Keratinocyte (primary cell): ENCODE measurements around the gene C11orf52. TPM values are rescaled to one million over a fixed set of nuclear protein-coding genes. Genes with fewer than 3 reads are reported as not detected.
A peak's percentile ranks its signal among the peaks of the same experiment; 100 is the strongest.

Experiments
- DNase-seq: peaks from one replicate; pipeline ENCODE4 v3.0.0-alpha.2; 2011; ENCODE audit warnings: low read depth, missing footprints, low spot score
- FAIRE-seq: peaks from 2 replicates; lab custom pipeline; 2011; peaks lifted over from hg19 to GRCh38; lab: Jason Lieb, UNC
- H2AFZ ChIP-seq: 2 replicates; pipeline ENCODE4 v1.6.0; 2012; ENCODE audit warnings: low read length, control low read depth, inconsistent platforms; ENCODE audit not compliant: control insufficient read depth
- H3K27ac ChIP-seq: 2 replicates; pipeline ENCODE4 v1.5.1; 2011; ENCODE audit warnings: low read length; ENCODE audit not compliant: control insufficient read depth, insufficient read depth
- H3K27me3 ChIP-seq: 3 replicates; pipeline ENCODE4 v1.6.0; 2011; ENCODE audit warnings: low read length; ENCODE audit not compliant: control insufficient read depth, insufficient read depth; ENCODE audit errors: extremely low read depth
- H3K36me3 ChIP-seq, 2 experiments: 2 replicates in 1 of 2; 3 replicates in 1 of 2; pipeline ENCODE4 v1.5.1; 2011; ENCODE audit warnings: low read length in 2 of 2, mild to moderate bottlenecking in 1 of 2; ENCODE audit not compliant: control insufficient read depth in 2 of 2, insufficient read depth in 2 of 2; ENCODE audit errors: extremely low read depth in 1 of 2
- H3K4me1 ChIP-seq: 3 replicates; pipeline ENCODE4 v1.5.1; 2011; ENCODE audit warnings: low read length; ENCODE audit not compliant: control insufficient read depth, insufficient read depth; ENCODE audit errors: extremely low read depth
- H3K4me2 ChIP-seq: 3 replicates; pipeline ENCODE4 v1.6.0; 2011; ENCODE audit warnings: low read depth, low read length; ENCODE audit not compliant: control insufficient read depth, insufficient read depth; ENCODE audit errors: extremely low read depth
- H3K4me3 ChIP-seq, 3 experiments: fragments of 200-600 bp in 1 of 3; sonication (generic) in 1 of 3; 2 replicates in 2 of 3; 3 replicates in 1 of 3; pipeline ENCODE4 v1.5.1; 2011 to 2016; ENCODE audit warnings: low read length in 3 of 3, mild to moderate bottlenecking in 3 of 3, control low read depth in 2 of 3, inconsistent platforms in 1 of 3, low read depth in 1 of 3, mixed read lengths in 1 of 3, mixed run types in 1 of 3, moderate library complexity in 1 of 3; ENCODE audit not compliant: control insufficient read depth in 2 of 3, insufficient read depth in 2 of 3; ENCODE audit errors: extremely low read depth in 1 of 3
- H3K79me2 ChIP-seq: 2 replicates; pipeline ENCODE4 v1.6.0; 2012; ENCODE audit warnings: low read length; ENCODE audit not compliant: control insufficient read depth, insufficient read depth
- H3K9ac ChIP-seq: 3 replicates; pipeline ENCODE4 v1.6.0; 2011; ENCODE audit warnings: low read length; ENCODE audit not compliant: control insufficient read depth, insufficient read depth; ENCODE audit errors: extremely low read depth
- H3K9me1 ChIP-seq: 3 replicates; pipeline ENCODE4 v1.6.0; 2011; ENCODE audit warnings: low read length; ENCODE audit not compliant: control insufficient read depth, insufficient read depth; ENCODE audit errors: extremely low read depth
- H3K9me3 ChIP-seq: 2 replicates; pipeline ENCODE4 v1.5.1; 2012; ENCODE audit warnings: low read depth, low read length; ENCODE audit not compliant: control insufficient read depth
- H4K20me1 ChIP-seq: 3 replicates; pipeline ENCODE4 v1.6.0; 2011; ENCODE audit warnings: low read length; ENCODE audit not compliant: control insufficient read depth, insufficient read depth; ENCODE audit errors: extremely low read depth
- CTCF ChIP-seq, 3 experiments: IDR thresholded peaks in 1 of 3; conservative IDR thresholded peaks in 1 of 3; optimal IDR thresholded peaks in 1 of 3; 2 replicates in 2 of 3; 3 replicates in 1 of 3; pipeline versions ENCODE3 to v1.5.1; 2011; ENCODE audit warnings: low read length in 3 of 3, mild to moderate bottlenecking in 3 of 3, moderate library complexity in 2 of 3, control low read depth in 1 of 3, inconsistent platforms in 1 of 3; ENCODE audit not compliant: insufficient read depth in 2 of 3; ENCODE audit errors: extremely low read depth in 1 of 3
- EZH2 ChIP-seq: IDR thresholded peaks from one replicate; pipeline ENCODE4 v1.6.1; 2012; ENCODE audit warnings: inconsistent platforms, mild to moderate bottlenecking, low read length, moderate library complexity
- dilution Hi-C: fragments of 300-500 bp; cut with MboI; formaldehyde crosslinking; loops from one replicate; pipeline ENCODE4 v1.7.0; 2020; ENCODE audit warnings: low sequenced_read_pairs; ENCODE audit not compliant: extremely low pct_ligation_motif_present
- polyA plus RNA-seq, 5 experiments: library from polyadenylated mRNA; depleted of rRNA in 3 of 5; stranded (reverse) in 3 of 5; stranded (forward) in 1 of 5; unstranded in 1 of 5; fragments of >200 nt; gene quantifications; 1 replicate in 1 of 5; 2 replicates in 3 of 5; 3 replicates in 1 of 5; pipeline versions ENCODE4 v1.2.1 to v1.2.3, GENCODE V29; 2011 to 2012; ENCODE audit warnings: missing spikeins in 2 of 5, low read depth in 1 of 5, low replicate concordance in 1 of 5

C11orf52 gene
- polyA plus RNA-seq, 1 donor (not counting 4 experiments of a cell fraction or from before 2014, with no cell fraction given): 3.5 TPM

GRCh38 chr11:111925953-111926352, 7.2 kb downstream of the C11orf52 start:
- DNase-seq (no peak), FAIRE-seq (no peak)
- Histone ChIP-seq H4K20me1 (no peaks in the 10 kb centered on the region), H3K9ac (no peak overlapping the region), H3K36me3 (no peaks in the 10 kb centered on the region), H3K4me1 (peaks cover 17% of the 10 kb centered on the region), H3K79me2 (no peaks in the 10 kb centered on the region), H3K27me3 (no peaks in the 10 kb centered on the region), H3K9me3 (no peaks in the 10 kb centered on the region), H3K27ac (no peak overlapping the region), H2AFZ (peak overlapping the region; percentile 92), H3K9me1 (no peaks in the 10 kb centered on the region), H3K4me3 (no peak overlapping the region), H3K4me2 (peak overlapping the region; percentile 63)
- dilution Hi-C loops: no loop called here
- no peak for TF ChIP-seq EZH2
- no peak for TF ChIP-seq CTCF (optimal IDR thresholded peaks at IDR 0.05 in 1 of 3, IDR thresholded peaks at IDR 0.05 in 1 of 3, conservative IDR thresholded peaks at IDR 0.05 in 1 of 3; ENCODE audit: extremely low read depth in 1 of 3, insufficient read depth in 2 of 3, low read length in 3 of 3)

- FAIRE-seq (no peak), DNase-seq (peak; percentile 81)
- H3K27ac ChIP-seq: peak overlapping the region; percentile 81
- TF ChIP-seq EZH2 (no peak), CTCF (optimal IDR thresholded peaks at IDR 0.05 in 1 of 3, IDR thresholded peaks at IDR 0.05 in 1 of 3, conservative IDR thresholded peaks at IDR 0.05 in 1 of 3; ENCODE audit: extremely low read depth in 1 of 3, insufficient read depth in 2 of 3, low read length in 3 of 3) (peak in 1 of 3 experiments; percentile 14)
- dilution Hi-C loops: no loop called here
- no peaks in the 10 kb centered on the region for H3K36me3 ChIP-seq
- H3K9me3 ChIP-seq: no peaks in the 10 kb centered on the region
- H2AFZ ChIP-seq: peak overlapping the region; percentile 92
- peak overlapping the region; percentile 86 for H3K4me2 ChIP-seq
- H3K4me1 ChIP-seq: peaks cover 17% of the 10 kb centered on the region
- H3K9me1 ChIP-seq: no peaks in the 10 kb centered on the region
- H4K20me1 ChIP-seq: no peaks in the 10 kb centered on the region
- no peaks in the 10 kb centered on the region for H3K27me3 ChIP-seq
- H3K9ac ChIP-seq: peak overlapping the region; percentile 80
- H3K4me3 ChIP-seq: peak overlapping the region; percentile 7 to 77 (median 61)
- no peaks in the 10 kb centered on the region for H3K79me2 ChIP-seq
Measured at GRCh38 chr11:111926505-111927391, 8.0 kb downstream of the C11orf52 start.
